ENCODE data around the gene ASCL5.

The ASCL5 gene

DNA sequence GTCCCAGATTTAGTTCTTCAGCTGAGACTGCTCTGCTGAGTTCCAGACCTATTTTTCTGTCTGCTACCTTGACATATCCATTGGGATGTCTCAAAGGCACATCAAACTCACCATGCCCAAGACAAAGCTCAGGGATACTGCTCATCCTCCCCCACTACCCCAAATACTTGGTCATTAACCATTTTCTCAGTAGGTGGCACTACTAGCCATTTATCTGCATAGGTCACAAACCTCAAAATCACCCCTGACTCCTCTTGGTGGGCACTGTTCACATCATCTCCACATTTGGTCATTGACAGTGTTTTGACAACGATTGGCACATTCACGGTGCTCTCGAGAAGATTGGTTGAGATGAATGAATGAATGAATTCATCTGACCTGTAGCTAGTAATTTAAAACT, 46.8 kb downstream of the ASCL5 start:
- DNase-seq: no peak

DNA sequence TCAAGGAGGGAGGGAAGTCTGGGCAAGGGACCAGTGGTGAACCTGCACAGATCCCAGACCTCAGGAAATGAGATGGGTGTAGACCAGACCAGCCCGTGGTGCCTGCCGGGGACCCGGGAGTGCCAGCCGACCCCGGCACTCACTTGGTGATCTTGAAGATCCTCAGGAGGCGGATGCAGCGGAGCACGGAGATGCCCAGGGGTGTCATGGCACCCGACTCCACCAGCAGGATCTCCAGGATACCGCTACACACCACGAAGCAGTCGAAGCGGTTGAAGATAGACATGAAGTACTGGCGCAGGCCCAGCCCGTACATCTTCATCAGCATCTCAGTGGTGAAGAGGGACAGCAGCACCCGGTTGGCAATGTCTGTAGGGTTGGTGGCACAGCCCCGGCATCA, 49.2 kb downstream of the ASCL5 start:
- DNase-seq: no peak

DNA sequence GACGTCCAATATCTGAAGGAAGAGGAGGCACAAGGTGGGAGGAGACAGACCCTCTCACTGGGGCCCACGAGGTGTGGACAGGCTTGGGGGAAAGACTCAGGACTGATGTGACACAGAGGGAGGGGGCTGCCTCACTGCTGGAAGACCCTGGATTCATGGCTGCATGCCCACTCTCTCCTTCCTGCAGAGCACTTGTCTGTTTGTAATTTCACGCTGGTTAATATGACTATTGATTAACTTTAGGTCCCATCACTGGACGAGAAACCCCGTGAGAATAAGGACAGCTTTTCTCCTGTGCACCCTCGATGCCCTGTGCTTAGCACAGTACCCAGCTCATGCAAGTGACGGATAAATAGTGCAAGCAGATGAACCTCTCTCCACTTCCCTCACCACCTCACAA, 49.9 kb downstream of the ASCL5 start:
- no peak for DNase-seq

DNA sequence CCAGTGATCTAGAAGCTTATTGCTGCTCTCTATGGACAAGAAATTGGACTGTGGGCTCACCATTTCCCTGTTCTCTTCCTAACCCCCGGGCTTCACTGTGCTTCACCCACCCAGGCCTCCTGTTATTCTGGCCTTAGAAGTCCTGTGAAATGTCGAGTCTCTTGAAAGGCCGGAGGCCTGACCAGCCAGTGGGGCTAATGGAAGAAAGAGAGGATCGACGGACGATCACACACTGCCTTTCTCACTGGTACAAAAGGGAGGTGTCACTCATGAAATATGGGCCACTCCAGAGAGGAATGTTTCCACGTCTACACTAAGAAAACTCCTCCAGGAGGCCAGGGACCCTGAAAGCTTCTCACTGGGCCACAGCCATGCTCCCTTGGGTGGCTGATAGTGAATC, 50.9 kb downstream of the ASCL5 start:
- DNase-seq: no peak

DNA sequence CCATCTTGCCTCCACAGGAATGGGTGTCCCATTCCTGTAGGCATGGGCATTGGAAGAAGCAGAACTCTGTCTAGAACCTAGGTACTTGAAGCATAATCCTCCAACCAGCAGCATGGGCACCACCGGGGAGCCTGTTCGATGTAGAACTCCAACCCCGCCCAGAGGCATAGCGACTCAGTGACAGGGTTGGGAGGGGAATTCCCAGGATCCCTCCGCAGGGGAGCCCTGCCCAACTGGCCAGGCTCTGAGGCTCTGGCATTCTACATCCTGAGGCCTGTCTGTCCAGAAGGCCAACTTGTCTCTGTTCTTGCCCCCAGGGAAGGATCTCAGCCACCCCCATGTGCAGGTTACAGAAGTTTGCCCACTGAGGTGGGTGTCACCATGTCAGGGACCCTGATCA, 53.0 kb downstream of the ASCL5 start:
- DNase-seq: no peak

DNA sequence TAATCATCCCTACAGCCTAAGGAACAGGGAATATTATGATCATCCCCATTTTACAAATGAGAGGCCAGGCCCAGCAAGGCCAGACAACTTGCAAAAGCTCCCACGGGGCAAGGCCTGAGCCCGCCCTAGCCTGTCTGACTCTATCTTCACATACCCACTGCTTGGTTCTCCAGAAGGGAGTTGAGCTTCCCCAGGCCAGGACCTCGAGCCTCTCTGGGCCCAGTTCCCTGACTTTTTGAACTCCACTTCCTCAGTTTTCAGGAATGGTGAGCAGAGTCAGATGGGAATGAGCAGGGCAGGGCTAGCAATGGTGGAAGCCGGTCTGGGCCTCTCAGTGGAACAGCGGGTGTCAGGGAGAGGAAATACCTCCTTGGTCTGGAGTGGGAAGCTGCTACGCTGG, 54.1 kb downstream of the ASCL5 start:
- no peak for DNase-seq

DNA sequence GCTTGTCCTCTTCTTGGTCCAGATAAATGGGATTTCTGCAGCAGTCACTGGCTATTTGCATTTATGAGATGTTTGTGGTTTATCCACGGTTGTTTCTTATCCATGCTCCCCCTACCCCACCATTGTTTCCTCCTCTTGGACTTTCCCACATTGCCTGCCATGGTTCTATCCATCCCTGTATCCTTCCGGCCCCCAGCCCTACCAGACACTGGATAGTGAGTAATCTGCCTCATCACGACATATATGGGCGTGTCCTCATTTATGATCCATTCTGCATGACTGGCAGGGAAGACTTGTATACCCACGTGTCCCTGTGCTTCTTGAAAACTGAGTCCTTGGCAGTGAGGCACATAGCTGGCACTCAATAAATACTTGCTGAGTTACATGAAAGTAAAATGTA, 54.8 kb downstream of the ASCL5 start:
- no peak for DNase-seq

DNA sequence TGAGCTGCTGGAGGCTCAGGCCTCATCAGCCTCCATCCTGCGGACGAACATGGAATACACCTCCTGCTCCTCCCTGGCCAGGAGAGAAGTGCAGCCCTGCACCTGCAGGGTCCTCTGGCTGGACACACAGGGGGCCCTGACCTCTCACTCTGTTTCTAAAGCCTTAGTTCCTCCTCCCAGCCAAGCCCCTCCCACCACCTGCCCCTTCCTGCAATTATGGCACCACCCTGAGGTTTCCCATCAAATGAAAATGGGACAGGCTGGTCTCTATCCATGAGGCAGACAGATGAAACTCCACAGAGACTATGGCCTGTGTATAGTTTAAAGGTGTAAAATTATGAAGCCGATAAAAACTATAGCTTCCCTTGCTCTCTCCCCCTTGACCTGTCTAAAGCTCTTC, 57.3 kb downstream of the ASCL5 start:
- no peak for DNase-seq

DNA sequence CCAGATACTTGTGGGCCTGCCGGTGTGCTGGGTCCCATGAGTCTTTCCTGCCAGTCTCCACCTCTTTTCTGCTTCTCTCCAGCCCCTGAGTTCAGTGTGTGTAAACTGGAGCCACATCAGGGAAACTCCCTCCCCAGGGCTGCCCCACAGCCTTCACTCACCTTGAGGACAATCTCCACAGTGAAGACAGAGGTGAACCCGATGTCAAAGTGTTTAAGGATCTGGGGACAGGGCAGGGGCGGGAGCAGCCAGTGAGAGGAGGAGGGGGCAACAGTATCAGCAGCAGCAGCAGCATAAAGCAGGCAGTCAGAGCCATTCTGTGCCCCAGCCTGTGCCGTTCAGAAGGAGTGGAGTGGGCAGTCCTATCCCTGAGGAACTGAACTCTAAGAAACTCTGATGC, 58.0 kb downstream of the ASCL5 start:
- no peak for DNase-seq

DNA sequence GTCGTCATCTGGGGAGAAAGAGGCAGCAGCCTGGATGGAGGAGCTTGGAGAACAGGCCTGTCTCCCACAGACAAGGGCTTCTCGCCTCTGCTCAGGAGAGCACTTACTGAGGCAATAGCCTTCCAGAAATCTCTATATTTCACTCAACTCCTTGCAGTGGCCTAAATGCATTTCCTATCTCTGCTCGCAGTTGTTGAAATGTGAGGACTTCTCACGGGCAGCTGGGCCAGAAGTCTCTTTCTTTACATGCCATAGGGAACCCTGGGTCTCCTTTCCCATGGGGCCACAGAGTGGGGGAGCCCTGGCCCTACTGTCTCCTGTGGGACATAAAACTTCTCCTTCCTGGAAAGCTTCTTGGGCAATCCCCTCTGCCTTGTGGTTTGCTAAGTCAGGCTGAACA, 60.0 kb downstream of the ASCL5 start:
- no peak for DNase-seq

DNA sequence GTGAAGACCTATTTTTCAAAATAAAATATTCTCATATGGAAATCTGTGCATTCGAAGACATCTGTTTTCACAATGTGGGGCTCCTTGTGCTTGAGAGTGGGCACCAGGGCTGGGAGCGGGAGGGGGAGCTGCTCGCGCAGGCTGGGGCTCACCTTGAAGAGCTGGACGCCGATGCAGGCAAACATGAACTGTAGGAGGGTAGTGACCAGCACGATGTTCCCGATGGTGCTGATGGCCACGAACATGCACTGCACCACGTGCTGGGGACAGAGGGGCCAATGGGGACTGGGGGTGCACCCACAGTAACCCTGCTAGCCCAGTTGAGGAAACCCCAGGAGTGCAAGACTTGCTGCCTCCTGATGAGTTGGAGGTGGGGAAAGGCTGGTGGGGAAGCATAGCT, 61.3 kb downstream of the ASCL5 start:
- no peak for DNase-seq

DNA sequence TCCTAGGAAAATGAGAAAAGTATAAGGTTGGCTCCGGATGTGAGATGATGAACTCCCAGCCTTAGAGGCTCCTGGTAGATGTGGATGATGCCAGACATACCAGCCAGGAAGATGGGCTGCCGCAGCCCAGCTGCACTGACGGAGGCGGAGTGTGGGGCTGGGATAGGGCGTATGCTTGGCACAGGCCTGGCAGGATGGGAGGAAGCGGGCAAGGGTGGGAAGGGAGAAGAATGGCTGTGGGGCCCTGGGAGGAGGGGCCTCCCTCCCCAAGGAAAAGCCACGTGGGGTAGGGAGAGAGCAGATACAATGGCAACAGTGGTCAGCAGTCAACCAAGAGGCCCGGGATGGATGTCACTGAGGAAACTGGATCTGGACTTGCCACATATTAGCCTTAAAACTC, 62.2 kb downstream of the ASCL5 start:
- no peak for DNase-seq
